Omental fat pad (tissue), 4 donors: ENCODE results near the gene FEZ2. TPM values are rescaled to one million over a fixed set of nuclear protein-coding genes. Genes with fewer than 3 reads are reported as not detected.

Experiments used
- ATAC-seq: fragments of 150-250 bp; one replicate; pipeline ENCODE4 v1.9.1; 2016; ENCODE audit warnings: mild to moderate bottlenecking, moderate library complexity; ENCODE audit not compliant: low FRiP score
- DNase-seq: peaks from one replicate; pipeline ENCODE4 v3.0.0-alpha.2; 2019; ENCODE audit warnings: low spot score
- total RNA-seq, 4 donors: library from RNA; depleted of rRNA; stranded (reverse); fragments of >200 nt; gene quantifications; one replicate each; pipeline ENCODE4 v1.1.0, GENCODE V29; 2016
- TF ChIP-seq, protein P1 (sequence below), 3 donors: fragments of 450-650 bp; IDR thresholded peaks; one replicate each; pipeline ENCODE4 v1.5.1; 2016 to 2017; ENCODE audit warnings: antibody characterized with exemption in 3 of 3, mild to moderate bottlenecking in 3 of 3, moderate library complexity in 2 of 3

FEZ2 gene
- 10 to 100 TPM; 41.9 to 64.0 (median 55.9) TPM for total RNA-seq

- TF ChIP-seq, protein P1, sequence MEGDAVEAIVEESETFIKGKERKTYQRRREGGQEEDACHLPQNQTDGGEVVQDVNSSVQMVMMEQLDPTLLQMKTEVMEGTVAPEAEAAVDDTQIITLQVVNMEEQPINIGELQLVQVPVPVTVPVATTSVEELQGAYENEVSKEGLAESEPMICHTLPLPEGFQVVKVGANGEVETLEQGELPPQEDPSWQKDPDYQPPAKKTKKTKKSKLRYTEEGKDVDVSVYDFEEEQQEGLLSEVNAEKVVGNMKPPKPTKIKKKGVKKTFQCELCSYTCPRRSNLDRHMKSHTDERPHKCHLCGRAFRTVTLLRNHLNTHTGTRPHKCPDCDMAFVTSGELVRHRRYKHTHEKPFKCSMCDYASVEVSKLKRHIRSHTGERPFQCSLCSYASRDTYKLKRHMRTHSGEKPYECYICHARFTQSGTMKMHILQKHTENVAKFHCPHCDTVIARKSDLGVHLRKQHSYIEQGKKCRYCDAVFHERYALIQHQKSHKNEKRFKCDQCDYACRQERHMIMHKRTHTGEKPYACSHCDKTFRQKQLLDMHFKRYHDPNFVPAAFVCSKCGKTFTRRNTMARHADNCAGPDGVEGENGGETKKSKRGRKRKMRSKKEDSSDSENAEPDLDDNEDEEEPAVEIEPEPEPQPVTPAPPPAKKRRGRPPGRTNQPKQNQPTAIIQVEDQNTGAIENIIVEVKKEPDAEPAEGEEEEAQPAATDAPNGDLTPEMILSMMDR (IDR thresholded peaks at IDR 0.05), result no peak
- DNase-seq, result no peak
- peak; percentile 99 for ATAC-seq
These were observed at the start of gene FEZ2 for GRCh38 chr2:36597532-36598377. Gene FEZ2, minus strand, starts transcription at chr2:36598168. Its CDS starts 26 bp downstream, at chr2:36598142.

- TF ChIP-seq, protein P1 (IDR thresholded peaks at IDR 0.05), result no peak
- ATAC-seq, result no peak
- no peak for DNase-seq
These were observed 37.1 kb upstream of the FEZ2 start for GRCh38 chr2:36634981-36635597.

- TF ChIP-seq, protein P1 (IDR thresholded peaks at IDR 0.05), result no peak
- no peak for DNase-seq
- no peak for ATAC-seq
These were observed 35.6 kb upstream of the FEZ2 start for GRCh38 chr2:36633470-36634092.

- ATAC-seq (no peak), DNase-seq (no peak)
- TF ChIP-seq, protein P1 (IDR thresholded peaks at IDR 0.05), result no peak
These were observed 28.8 kb upstream of the FEZ2 start for GRCh38 chr2:36626756-36627155.

- TF ChIP-seq, protein P1 (IDR thresholded peaks at IDR 0.05), result no peak
- no peak for DNase-seq
- no peak for ATAC-seq
These were observed 28.1 kb upstream of the FEZ2 start for GRCh38 chr2:36626071-36626470.

DNA sequence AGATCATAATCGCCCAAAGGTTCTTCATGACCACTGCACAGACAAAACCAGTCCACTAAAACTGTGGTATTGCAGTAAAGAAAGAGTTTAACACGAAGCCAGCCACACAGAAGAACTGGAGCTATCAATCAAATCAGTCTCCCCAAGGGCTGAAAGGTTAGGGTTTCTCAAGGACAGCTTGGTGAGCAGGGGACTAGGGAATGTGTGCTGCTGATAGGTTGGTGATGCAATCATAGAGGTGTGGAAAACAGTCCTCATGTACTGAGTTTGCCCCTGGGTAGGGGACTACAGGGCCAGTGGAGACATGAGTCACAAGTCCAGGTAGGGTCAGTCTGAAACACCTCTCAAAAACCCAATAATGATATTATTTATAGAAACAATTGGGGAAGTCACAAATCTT is 27.3 kb upstream of the FEZ2 start:
- TF ChIP-seq, protein P1 (IDR thresholded peaks at IDR 0.05), result no peak
- ATAC-seq, result no peak
- no peak for DNase-seq
